GM21619 (cell line): Measurements from ENCODE around the gene AGO3.

Source experiments
- ATAC-seq: cut with Tn5 transposase; IDR thresholded peaks from one replicate; pipeline ENCODE4 v1.9.1; 2021; ENCODE audit not compliant: unreplicated experiment

AGO3 gene

DNA sequence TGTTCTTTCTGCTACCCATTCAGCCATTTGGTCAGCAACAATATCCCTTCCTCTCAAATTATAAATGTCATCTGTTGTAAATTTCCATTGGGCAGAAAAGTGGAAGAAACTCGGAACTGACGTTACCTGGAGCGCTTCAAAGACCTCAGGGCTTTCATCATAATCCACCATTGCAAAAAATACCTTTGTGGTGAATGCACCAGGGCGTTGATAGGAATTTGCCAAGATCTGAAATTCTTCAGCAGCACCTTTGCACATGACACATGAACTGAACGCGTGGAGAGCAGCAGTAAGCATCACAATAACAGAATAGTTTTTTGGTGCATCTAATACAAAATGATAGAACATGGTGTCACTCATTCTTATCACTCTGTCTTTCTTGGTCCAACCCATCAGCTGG is 149.9 kb downstream of the AGO3 start:
- ATAC-seq: no peak

DNA sequence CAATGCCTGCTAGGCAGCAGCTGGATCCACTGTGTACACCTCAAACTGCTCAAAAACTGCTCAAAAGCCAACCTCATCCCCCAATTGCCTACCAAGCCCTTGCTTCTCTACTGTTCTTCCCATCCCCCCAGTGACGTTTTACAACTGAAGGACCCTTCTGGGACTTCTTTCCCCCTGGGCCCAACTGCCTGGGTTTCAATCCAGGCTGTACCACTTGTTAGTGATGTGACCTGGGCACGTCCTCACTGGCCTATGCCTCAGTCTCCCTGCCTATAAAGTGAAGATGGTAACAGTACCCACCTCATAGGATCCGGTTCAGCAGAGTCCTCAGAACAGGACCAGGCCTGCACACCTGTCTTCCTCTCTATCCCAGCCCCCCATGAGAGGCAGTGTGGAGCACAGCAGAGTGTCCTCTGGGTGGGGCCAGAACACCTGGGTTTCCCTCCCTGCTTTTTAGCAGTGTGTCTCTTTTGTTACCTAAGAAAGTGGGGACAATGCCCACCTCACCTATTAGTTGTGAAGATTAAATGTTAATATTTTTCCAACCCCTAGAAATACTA is 151.1 kb downstream of the AGO3 start:
- ATAC-seq: no peak

DNA sequence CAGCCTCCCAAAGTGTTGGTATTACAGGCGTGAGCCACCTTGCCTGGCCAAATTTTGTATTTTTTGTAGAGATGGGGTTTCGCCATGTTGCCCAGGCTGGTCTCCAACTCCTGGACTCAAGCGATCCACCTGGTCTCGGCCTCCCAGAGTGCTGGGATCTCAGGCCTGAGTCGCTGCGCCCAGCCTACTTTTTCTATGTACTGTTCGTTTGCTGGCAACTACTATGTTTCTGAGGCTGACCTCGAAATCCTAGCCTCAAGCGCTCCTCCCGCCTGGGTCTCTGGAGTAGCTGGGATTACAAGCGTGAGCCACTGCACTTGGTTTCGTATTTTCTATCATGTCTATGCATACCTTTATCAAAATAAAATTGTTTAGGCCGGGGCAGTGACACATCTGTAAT is 152.3 kb downstream of the AGO3 start:
- ATAC-seq: no peak

DNA sequence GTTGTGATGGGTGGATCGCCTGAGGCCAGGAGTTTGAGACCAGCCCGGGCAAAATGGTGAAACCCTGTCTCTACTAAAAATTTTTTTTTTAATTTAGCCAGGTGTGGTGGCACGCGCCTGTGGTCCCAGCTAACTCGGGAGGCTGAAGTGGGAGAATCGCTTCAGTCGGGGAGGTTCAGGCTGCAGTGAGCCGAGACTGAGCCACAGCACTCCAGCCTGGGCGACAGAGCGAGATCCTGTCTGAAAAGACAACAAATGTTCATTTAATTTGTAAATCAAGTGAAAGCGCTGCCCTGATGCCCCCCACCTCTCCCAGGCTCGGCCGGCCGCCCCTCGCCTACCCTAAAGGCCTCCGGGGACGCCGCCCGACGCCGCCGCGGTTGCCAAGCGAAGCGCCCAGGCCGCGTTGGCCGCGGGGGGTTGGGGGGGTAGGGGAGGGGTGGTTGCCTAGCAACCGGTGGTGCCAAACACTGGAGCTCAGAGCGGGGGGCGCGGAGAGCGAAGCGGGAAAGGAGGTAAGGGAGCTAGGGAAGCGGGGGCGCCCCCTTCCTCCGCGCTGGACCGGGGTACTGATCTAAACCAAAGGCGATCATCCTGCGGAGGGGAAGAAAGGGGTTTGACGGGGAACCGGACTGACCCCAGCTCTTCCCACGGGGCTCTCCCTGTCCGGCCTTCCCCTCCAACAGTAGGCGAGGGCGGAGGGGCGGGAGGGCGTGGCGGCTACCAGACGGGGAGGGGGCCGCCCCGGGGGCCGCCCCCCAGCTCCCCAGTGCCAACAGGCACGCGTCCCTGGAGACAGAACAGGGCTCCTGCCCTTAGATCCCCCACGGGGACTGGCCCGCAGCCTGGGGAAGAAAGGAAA is 153.0 kb downstream of the AGO3 start, which contains the start of gene TEKT2:
Gene TEKT2 (plus strand): TSS at position 460 of the 862 bp plus-strand sequence. CDS start 828 bp downstream, outside the sequence.
- ATAC-seq: no peak

DNA sequence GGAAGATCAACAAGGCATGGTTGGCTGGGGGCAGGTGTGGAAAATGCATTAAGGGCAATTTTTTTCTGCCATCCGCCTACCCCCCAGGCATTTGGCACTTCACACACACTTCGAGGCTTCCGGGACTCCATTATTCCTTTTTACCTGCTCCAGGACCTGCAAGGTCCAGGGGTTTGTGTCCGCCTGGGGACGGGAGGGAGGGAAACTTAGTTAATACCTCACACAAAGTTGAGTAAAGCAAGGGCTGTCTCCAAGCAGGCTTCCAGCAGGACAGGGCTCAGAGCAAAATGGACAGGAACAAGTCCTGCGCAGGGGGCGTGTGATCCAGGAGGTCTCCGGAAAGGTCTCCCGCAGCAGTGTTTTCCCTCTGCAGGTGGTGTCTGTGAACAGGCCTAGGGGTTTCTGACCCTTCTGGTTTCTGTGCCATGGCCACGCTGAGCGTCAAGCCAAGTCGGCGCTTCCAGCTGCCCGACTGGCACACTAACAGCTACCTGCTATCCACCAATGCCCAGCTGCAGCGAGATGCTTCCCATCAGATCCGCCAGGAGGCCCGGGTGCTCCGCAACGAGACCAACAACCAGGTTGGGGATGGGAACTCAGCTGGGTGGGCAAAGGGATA is 153.7 kb downstream of the AGO3 start:
- no peak for ATAC-seq

DNA sequence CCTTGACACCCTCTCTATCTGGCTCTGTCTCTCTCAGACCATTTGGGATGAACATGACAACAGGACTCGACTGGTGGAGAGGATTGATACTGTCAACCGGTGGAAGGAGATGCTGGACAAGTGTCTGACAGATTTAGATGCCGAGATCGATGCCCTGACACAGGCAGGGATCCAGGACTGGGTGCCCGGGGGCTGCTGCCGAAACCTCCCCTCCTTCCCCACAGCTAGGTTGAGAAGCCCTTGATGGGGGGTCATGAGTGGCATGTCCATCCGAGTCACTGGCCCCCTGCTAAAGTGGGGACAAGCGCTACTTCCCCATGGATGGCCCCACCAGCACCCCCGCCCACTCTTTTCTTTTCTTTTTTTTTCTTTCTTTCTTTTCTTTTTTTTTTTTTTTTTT is 154.2 kb downstream of the AGO3 start:
- ATAC-seq: no peak

DNA sequence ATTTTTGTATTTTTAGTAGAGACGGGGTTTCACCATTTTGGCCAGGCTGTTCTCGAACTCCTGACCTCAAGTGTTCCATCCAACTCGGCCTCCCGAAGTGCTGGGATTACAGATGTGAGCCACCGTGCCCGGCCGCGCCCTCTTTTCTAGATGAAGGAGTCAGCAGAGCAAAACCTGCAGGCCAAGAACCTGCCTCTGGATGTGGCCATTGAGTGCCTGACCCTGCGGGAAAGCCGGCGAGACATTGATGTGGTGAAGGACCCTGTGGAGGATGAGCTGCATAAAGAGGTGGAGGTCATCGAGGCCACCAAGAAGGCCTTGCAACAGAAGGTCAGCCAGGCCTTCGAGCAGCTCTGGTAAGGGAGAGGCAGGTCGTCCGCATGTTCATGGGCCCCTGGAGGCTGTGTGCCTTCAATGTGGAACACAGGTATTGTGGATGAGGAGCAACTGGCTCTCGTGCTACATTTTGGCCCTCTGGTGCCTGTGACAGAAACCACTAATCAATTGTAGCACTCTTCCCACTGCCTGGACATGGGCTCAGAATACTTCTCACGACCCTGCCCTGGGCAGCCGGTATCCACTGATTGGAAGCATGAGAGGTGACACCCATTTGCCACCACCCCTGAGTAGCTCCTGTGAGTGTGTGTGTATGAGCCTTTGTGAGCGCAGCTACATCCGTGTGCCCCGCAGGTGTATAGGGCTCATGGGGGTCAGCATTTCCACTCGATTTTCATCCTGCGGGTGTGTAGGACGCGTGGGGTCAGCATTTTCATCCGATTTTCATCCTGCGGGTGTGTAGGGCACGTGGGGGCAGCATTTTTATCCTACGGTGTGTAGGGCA is 155.0 kb downstream of the AGO3 start:
- no peak for ATAC-seq

DNA sequence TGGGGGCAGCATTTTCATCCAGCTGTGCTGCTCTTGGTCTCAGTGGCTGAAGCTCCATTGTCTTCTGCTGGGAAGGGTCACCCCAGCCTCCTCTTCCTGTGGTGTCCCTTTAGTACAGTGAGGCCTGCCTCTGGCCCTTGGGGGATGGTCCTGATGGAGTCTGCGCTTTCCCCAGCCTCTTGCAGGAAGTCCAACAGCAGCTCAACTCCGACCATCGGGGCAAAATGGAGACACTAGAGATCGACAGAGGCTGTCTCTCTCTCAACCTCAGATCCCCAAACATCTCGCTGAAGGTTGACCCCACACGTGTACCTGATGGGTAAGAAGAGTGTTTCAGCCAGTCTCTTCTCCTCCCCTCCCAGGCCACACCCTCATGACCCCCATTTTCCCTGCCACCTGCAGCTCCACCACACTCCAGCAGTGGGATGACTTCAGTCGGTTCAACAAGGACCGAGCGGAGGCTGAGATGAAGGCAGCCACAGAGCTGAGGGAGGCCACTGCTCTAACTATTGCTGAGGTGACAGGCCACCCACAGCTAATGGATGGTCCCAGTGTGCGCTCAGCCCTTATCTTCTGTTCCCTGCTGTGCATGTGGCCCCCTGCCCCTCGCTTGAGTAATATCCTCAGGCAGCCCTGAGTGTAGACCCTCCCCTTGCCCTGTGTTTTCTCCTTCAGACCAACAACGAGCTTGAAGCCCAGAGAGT is 155.8 kb downstream of the AGO3 start:
- ATAC-seq: no peak

DNA sequence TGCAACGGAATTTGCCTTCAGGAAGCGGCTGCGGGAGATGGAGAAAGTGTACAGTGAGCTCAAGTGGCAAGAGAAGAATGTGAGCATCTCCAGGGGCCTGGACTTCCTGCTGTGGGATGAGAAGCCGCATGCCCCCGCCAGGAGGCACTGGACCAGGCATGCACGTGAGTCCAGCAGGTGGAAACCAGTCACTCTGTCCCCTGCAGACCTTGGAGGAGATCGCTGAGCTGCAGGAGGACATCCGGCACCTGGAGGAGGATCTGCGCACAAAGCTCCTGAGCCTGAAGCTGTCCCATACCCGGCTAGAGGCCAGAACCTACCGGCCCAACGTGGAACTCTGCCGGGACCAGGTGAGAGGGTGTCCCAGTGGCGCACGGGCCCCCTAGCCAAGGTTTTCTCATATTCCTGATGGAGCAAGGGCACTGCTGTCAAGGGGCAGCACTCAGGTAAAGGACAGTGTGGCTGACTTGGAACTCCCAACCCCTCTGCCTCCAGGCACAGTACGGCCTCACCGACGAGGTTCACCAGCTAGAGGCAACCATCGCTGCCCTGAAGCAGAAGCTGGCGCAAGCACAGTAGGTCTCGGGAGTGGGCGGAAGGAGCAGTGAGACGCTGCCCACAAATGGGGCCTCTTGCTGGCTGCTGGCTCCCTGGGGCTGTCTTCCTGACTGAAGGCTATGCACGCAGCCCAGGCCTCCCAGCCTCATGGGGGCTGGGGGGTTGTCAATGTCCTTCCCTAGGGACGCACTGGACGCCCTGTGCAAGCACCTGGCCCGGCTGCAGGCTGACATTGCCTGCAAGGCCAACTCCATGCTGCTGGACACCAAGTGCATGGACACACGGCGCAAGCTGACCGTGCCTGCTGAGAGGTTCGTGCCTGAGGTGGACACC is 156.6 kb downstream of the AGO3 start:
- ATAC-seq: no peak

DNA sequence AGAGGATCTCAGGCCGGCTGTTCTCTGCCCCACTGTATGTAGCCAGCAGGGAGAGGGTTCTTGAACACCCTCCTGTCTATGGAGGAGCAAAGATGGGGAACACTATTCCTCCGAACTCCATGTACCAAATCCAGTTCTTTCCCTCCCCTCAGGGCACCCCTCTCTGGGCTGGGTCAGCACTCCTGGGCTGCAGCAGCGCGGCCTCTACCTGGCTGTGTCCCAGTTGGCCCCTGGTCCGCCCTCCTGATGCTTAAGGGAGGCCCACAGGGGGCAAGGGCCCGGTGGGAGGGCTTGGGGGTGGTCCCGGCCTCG is 157.3 kb downstream of the AGO3 start:
- ATAC-seq: no peak

DNA sequence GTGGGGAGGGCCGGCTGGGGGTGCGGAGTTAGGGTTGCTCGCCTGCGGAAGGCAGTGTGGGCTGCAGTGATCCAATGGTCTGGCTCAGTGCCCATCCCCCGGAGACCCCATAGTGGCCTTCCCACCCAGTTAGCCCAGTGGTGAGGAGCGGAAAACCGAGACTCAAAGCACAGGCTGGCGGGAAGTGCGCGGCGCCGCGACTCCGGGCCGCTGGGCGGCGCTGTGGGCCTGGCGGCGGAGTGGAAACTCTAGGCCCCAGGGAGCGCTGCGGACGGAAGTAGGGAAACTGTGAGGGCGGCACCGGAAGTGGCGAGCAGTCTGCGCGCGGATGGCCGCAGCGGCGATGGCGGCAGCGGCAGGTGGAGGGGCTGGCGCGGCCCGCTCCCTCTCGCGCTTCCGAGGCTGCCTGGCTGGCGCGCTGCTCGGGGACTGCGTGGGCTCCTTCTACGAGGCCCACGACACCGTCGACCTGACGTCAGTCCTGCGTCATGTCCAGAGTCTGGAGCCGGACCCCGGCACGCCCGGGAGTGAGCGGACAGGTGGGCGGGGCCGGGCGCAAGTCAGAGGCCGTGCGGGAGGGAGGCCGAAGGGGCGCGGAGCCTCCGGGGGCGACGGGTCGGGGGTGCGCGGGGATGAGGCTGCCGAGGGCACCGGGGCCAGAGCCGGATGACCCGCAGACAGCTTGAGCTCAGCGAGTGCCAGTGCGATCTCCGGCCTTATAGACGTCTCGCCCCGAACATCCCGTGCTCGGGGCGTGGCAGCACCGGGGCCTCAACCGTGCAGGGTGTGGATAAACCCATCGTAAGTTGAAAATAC is 157.9 kb downstream of the AGO3 start, which contains the start of gene ADPRS:
Gene ADPRS (plus strand): TSS at position 316 of the 816 bp plus-strand sequence. CDS start 13 bp downstream, at position 329.
- ATAC-seq: peak; percentile 65

DNA sequence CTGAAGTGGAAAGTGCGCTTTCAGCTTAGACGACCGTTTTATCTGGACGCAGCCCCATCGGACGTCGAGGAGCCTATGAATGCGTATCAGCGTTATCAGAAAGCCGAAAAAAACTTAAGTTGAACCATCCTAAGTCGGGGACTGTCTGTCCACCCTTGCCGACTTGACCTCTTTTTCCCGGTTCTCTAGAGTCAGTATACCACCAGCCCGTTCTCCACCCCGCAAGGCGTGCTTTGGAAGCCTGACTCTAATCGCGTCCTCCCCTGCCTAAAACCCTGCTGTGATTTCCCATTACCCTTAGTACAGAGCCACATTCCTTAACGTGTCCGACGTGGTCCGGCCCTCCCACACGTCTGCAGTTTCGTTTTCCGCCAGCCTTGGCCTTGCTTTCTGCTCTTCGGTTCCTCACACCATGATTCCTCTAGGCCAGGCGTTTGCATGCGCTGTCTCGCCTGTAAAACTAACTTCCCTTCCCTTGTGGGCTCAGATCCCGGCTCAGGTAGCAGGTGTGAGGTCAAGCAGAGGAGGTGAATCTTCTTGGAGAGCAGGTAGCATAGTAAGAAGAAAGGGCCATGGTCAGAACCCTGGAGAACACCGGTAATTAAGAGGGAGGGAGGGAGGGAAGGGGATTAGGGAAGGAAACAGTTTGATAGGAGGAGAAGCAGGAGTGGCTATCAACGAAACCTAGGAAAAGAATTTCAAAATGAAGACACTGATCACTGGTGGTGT is 158.7 kb downstream of the AGO3 start:
- no peak for ATAC-seq

DNA sequence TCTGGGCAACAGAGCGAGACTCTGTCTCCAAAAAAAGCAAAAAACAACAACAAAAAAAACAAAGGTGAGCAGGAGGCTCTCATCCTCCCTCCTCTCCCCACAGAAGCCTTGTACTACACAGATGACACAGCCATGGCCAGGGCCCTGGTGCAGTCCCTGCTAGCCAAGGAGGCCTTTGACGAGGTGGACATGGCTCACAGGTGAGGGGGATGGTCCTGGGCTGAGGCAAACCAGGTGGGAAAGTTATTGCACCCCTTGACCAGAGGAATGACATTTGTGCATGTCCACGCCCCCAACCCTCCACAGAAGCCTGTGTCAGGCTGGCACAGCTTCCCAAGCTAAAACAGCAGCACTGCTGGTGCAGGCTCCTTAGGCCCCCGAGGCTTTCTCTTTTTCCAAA is 160.2 kb downstream of the AGO3 start:
- no peak for ATAC-seq

DNA sequence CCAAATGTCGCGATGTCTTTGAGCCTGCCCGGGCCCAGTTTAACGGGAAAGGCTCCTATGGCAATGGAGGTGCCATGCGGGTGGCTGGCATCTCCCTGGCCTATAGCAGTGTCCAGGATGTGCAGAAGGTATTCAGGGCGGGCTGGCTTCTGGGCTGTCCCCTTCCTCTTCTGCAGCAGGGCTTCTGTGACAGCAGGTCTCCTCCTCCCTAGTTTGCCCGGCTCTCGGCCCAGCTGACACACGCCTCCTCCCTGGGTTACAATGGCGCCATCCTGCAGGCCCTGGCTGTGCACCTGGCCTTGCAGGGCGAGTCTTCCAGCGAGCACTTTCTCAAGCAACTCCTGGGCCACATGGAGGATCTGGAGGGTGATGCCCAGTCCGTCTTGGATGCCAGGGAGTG is 160.8 kb downstream of the AGO3 start:
- ATAC-seq: no peak

DNA sequence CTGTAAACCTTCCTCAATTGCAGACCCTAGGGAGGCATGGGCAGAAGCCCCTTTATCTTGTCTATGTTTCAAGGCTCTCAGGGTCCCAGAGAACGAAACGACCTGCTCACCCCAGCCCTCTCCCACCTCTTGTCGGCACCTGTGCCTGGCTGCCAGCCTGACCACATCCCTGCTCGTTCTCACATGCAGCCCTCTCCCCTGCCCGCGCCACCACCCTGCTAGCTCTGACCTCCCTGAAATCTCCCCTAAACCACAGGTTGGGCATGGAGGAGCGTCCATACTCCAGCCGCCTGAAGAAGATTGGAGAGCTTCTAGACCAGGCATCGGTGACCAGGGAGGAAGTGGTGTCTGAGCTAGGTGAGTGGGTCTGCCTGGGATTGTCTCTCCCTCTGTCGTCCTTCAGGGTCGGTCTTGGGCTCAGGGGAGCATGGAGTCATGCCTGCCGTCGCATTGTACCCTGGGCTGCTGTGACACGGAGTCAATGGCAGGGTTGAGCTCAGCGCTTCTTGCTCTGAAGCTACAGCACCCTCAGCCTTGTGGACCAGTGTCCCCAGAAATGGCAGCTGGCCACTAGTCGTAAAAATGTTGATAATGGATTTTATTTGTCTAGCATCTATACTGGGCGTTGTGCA is 161.4 kb downstream of the AGO3 start:
- ATAC-seq: no peak

DNA sequence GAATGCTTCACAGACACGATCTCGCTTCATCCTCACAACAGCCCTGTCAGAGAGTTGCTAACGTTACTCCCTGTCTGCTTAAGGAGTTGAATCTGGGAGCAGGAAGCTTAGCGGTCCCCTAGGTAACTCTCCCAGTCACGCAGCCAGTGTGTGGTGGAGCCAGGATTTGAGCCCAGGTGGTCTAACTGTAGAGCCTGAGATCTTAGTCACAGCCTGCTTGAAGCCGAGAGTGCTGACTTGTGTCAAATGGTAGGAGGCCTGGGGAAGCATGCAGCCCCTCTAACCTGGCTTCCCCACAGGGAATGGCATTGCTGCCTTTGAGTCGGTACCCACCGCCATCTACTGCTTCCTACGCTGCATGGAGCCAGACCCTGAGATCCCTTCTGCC is 161.9 kb downstream of the AGO3 start:
- no peak for ATAC-seq

DNA sequence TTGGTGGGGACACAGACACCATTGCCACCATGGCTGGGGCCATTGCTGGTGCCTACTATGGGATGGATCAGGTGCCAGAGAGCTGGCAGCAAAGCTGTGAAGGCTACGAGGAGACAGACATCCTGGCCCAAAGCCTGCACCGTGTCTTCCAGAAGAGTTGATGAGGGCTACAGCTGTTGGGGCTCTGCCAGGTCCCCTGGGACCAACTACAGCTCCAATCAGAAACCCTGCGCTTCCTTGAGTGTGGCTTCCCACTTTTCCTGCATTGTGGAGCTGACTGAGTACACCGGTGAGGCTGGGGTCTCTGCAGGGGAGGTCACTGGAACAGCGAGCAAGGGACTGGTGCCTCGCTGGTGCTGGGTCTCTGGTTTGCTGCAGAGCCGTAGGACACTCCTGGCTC is 162.3 kb downstream of the AGO3 start:
- no peak for ATAC-seq

DNA sequence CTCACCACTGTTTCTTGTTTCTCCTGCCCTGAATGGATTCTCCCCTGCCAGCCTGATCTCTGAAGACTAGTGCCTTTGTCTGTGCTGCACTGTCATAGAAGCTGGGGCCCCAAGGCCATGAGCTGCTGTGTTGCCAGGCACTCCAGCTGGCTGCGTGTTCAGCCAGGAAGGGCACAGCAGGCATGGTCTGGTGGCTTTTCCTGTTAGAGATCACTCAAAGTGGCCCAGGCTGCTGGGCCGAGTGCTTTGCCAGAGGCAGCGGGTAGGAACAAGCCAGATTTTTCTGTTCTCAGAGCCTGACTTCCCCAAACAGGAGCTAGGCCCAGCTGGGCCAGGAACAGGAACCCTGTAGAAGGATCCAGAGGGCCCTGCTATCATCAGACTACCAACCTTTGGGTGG is 163.0 kb downstream of the AGO3 start:
- no peak for ATAC-seq
